HT-29 (cell line): ENCODE measurements around the gene FILIP1L. TPM values are rescaled to one million over a fixed set of nuclear protein-coding genes. Genes with fewer than 3 reads are reported as not detected.

ENCODE experiments used
- DNase-seq: peaks from one replicate; pipeline ENCODE4 v3.0.0-alpha.2; 2015; ENCODE audit warnings: low spot score
- total RNA-seq: library from RNA; depleted of rRNA; stranded (reverse); fragments of >200 nt; shearing (Covaris generic); gene quantifications from 2 replicates; pipeline ENCODE4 v1.2.3, GENCODE V29; 2014

Gene FILIP1L
- total RNA-seq, 1 experiment from 2014 or later: 1.8 TPM

GRCh38 chr3:100045696-100046095 is 68.6 kb downstream of the FILIP1L start:
- DNase-seq: no peak

DNA sequence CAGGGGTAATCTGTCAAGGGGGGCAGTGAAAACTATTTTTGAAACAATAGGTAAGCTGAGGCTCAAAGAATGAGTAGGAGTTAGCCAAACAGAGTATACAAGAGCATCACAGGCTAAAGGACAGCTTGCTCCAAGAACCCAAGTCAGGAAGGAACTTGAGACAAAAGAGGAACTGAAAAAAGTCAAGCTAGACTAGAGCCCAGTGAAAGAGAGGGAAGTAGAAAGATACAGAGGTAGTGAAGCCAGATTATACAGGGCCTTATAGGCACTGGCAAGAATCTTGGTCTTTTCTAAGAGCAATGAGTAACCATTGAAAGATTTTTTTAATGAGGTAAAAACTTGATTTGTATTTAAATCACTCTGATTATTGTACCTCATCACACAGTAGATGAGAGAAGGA is 69.9 kb downstream of the FILIP1L start:
- DNase-seq: no peak

- DNase-seq: no peak
These were observed 71.0 kb downstream of the FILIP1L start for GRCh38 chr3:100043271-100043670.

DNA sequence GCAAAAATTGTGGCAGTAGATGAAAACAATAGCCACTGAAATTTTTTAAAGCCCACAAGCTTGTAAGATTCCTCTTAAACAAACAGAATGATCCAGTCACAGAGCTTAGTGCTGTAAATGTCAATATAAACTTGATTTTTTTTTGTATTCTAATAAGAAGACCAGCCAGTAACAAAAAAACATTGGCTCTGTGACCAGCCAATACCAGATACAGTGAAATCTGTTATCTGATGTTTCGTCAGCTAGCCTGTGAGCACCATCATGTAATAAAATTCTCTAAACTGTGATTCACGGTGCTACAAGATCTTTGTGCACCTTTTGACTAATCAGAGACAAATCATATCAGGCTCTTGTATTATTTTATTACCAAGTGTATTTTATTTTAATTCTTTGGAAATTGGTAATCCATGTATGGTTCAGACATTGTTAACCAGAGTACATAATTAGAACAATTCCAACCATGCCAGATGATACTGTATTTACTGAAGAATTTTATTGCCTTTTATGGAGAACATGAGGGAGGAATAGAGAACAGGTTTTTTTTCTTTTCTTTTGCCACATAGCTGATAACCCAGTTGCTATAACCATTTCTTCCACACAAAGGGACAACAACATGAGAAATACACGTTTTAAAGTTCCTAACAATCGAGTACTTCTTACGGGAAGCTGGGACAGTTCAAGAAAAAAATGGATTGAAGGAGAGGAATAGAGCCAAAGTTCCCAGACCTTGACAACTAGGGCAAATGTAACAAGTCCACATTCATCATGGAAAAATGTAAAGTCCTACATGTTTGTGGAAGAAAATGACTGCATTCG is 71.9 kb downstream of the FILIP1L start:
- peak; percentile 85 for DNase-seq

GRCh38 chr3:100041328-100041749 is 73.0 kb downstream of the FILIP1L start:
- DNase-seq: peak; percentile 43

DNA sequence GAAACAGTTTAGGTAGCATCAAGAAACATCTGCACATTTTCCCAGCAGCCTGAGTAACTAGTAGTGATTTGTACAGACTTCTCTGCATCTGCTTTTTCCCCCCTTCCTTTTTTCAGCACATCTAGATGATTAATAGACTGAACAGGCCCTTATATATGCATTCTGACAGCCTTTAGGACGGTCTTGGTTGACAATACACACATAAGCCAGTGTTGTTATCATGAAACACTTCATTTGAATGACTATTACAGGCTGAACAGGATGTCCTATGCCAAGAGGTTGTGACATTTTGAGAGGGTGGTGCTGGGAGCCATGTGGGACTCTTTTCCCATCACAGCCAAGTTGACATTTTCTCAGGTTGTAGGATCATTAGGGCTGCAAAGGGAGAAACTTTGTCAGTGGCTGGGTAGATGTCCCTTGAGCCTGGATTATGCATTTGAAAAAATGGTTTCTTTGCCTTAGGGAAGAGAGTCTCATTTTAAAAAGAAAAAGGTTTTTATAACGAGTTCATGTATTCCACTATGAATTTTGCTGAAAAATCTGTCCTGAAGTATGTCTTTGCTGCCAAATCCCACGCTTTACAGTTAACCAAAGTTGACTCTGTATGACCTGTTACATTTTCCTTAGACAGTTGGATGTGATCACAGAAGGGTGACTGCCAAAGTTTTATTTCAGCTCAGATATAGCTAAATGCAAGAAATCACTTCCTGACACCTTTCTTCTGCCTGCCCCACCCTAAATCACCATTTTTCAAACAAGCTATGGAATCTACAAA is 73.7 kb downstream of the FILIP1L start:
- DNase-seq: no peak

GRCh38 chr3:100039075-100039474 is 75.2 kb downstream of the FILIP1L start:
- no peak for DNase-seq

DNA sequence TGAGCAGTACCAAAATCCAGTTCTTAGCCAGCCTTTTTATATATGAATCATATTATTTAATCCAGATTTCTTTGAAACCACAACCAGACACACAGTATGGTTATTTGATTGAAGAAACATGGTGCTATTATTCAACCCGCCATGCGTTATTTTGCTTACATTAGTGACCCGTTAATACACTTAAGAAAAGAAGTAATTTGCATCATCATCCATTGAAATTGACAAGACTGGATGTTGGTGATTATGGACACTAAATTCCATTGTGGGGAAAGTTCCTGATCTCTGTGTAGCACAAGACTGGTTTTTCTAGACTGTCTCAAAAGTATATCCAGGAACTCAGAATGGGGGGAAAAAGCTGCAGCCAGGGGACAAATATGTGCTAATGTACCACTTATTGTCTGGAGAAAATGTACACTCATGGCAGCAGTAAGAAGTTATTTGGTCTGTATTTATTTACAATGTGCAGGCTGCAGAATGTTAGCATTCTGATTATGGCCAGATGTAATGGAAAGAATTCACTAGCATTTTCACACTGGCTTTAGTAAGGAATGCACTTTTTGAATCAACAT is 80.3 kb downstream of the FILIP1L start:
- no peak for DNase-seq

- no peak for DNase-seq
These were observed 81.1 kb downstream of the FILIP1L start for GRCh38 chr3:100033184-100033583.

DNA sequence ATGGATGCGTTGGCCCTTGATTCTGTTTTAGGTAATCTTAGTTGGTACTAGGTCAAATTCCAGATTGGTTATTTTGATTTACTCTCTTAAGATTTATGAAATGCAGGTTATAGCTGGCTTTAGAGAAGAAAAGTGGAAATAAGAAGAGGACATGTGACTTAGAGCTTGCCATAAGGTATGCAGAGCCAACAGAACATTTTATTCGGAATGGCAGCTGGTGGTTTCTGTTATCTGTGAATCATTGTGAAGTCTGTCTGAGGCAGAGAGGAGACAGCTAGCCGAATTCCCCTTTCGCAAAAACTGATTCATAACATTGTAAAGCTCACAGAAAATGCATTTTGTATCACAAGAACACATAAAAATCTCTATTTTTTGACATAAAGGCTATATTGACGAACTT is 82.1 kb downstream of the FILIP1L start:
- no peak for DNase-seq

DNA sequence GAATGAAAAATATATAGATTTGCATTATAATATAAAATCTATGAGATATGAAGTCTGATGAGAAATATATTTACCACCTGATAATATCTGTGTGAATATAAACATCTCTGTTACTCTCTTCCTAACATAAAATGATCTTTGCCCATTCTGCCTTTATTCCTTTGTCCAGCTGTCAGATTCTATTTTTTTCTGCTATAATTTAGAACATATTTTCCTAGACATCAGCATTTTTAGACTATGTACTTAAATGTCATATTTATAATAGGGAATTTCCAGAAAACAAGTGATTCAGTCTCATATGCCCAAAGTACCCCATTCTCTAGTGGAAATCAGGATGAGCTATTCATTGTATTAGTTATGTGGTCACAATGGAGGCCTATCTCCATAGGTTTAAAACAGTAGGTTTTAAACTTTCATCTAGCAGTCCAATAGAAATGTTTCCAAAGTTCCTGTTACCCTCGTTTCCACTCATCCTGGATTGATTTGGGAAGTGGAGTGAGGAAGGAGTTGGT is 83.3 kb downstream of the FILIP1L start:
- DNase-seq: no peak

DNA sequence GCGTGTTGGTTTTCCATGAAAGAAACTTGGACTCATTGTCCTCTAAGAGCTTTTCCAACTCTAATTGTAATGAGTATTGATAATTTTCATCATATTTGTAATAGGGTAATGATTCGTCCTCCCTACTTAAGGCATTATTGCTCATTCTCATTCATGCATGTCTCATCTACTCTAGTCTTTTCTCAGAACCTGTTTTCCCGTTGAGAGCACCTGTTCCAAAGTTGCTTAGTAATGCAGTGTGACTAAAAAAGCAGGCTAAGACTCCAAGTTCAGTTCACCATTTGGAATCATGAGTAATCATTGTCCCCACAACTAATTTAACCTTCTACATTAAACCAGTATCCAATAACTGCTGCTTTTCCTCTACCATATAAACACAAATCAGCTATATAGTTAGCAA is 84.0 kb downstream of the FILIP1L start:
- DNase-seq: no peak

GRCh38 chr3:100029689-100030088 is 84.6 kb downstream of the FILIP1L start:
- DNase-seq: no peak

GRCh38 chr3:100029052-100029451 is 85.2 kb downstream of the FILIP1L start:
- no peak for DNase-seq

- DNase-seq: no peak
These were observed 87.0 kb downstream of the FILIP1L start for GRCh38 chr3:100027321-100027720.

- DNase-seq: peak; percentile 70
These were observed 89.6 kb downstream of the FILIP1L start for GRCh38 chr3:100024520-100025303.

DNA sequence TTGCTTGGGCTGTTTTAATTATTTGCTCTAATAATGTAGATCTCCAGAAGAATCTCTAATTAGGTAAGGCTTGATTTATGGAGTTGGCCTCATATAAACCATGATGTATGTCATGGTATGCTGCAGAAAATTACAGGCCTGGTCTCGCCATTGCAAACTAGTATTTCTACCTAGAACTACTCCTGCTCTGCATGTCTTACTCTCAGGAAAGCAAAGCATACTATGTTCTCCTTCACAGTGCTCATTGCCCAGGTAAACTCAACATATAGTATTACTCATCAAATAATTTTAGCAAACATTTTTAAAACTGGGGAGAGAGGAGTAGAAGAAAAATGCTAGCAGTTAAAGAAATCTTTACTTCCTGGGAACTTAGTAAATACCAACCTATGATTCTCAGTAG is 90.7 kb downstream of the FILIP1L start:
- DNase-seq: no peak

GRCh38 chr3:100023150-100023549 is 91.2 kb downstream of the FILIP1L start:
- no peak for DNase-seq

DNA sequence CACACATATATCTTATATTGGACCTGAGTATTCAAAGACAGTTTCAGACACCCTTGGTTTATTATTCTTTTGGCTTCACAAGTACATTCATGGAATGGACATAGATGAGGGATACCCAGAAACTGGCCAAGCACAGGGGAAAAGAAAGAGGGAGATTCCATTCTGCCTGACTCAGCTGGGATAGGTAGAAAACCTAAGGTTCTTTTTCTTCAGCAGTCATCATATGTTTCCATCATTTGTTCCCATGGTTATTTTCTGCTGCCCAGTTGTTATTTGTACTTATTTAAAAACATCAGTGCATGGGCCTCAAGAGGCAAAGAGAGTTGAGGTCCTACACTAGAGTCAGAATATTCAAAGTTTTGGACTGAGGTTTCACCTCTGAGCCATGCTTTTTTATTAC is 91.8 kb downstream of the FILIP1L start:
- no peak for DNase-seq

DNA sequence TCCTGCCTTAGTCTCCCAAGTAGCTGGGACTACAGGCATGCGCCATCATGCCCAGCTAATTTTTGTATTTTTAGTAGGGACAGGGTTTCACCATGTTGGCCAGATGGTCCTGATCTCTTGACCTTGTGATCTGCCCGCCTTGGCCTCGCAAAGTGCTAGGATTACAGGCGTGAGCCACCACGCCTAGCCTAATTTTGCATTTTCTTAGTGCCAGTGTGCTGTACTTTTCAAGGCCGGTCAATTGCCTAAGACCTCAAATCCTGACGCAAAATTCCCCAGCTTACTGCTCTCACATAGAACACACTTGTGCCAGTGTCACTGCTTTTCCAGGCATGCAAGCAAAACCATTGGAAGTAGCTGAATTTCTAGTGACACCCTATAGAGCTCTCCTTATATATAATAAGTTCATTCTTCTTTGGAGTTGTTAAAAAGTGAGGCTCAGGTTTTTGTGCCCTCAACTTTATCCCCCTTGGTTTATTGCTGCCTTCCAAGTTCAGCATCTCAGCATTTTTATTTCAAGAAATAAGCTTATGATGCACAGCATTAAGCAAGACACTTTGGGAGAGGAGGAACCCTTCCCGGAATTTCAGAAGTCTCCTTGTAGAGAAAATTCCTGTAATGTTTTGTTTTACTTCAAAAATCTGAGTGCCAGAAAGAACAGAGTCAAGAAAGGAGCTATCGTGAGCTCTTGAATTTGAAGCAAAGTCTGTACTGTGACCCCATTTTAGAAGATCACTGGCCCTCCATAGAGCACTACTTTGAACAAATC is 93.2 kb downstream of the FILIP1L start:
- DNase-seq: no peak

GRCh38 chr3:100019719-100020118 is 94.6 kb downstream of the FILIP1L start:
- DNase-seq: no peak
